ENCODE data around the gene NXN.

GRCh38 chr17:1025733-1026598 lies 46.4 kb upstream of the NXN start:
- TF ChIP-seq CTCF (IDR thresholded peaks at IDR 0.05) (no peak), EZH2 (IDR thresholded peaks at IDR 0.05; ENCODE audit: borderline replicate concordance, insufficient read depth, low read depth, low read length, poor library complexity, severe bottlenecking) (no peak)

All from B cell (primary cell).